HUES6 (cell line): ENCODE results near the gene CIAO3.
"Not testable (repeated sequence)": the region's sequence is repeated elsewhere in the genome, so short reads cannot be mapped to it uniquely, and the experiment has no call there.

Experiments
- H3K27ac ChIP-seq: 2 replicates; pipeline ENCODE4 v1.7.0; 2013; ENCODE audit warnings: low read depth, mild to moderate bottlenecking, low read length, inconsistent platforms
- H3K27me3 ChIP-seq: 2 replicates; pipeline ENCODE4 v1.6.1; 2013; ENCODE audit warnings: low read length; ENCODE audit not compliant: control insufficient read depth, insufficient read depth
- H3K36me3 ChIP-seq: 2 replicates; pipeline ENCODE4 v1.6.1; 2013; ENCODE audit warnings: low read length; ENCODE audit not compliant: control insufficient read depth, insufficient read depth
- H3K4me1 ChIP-seq: 2 replicates; pipeline ENCODE4 v1.6.1; 2013; ENCODE audit warnings: low read length; ENCODE audit not compliant: control insufficient read depth, insufficient read depth
- H3K4me3 ChIP-seq: 2 replicates; pipeline ENCODE4 v1.5.1; 2013; ENCODE audit warnings: low read depth, low read length
- H3K9ac ChIP-seq: one replicate; pipeline ENCODE4 v1.6.1; 2013; ENCODE audit warnings: mild to moderate bottlenecking, low read length
- H3K9me3 ChIP-seq: 2 replicates; pipeline ENCODE4 v1.6.1; 2013; ENCODE audit warnings: low read depth, low read length; ENCODE audit not compliant: control insufficient read depth, insufficient read depth

The CIAO3 gene

DNA sequence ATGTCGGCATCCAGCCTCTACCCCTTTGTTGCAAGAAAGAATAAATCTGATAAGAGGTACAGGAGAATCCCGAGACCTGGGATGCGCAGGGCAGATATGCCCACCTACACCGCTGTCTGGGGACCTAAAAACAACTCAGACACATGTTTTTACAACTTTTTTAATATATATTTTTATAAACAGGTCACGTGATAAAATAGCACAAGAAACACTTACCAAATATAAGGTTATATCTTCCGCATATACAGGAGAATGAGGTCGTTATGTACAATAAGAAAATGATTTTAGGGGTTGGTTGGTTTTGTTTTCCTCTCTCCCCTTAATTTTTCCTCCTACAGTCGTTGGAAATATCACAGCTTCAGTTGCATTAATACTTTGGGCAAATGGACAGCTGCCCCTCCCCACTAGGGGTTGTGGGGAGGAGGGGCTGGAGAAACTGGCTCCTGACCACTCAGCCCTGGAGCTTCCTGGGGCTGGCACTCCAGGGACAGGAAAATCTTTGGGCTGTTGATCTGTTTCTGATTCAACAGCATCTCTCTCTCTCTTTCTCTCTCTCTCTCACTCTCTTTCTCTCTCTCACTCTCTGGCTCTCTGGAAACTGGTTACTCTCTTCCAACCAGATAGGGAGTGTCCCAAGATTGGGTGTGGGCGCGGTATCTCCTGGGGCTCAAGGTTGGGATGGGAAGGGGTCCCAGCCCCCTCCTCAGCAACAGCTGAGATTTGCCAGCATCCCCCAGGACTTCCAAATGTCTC is 48.3 kb downstream of the CIAO3 start:
- peaks cover 14% of the 10 kb centered on the region for H3K4me1 ChIP-seq
- H3K4me3 ChIP-seq, result no peak overlapping the region
- peaks cover 67% of the 10 kb centered on the region for H3K27me3 ChIP-seq

GRCh38 chr16:691242-691641 is 49.6 kb downstream of the CIAO3 start:
- peaks cover 14% of the 10 kb centered on the region for H3K4me1 ChIP-seq
- H3K9me3 ChIP-seq, H3K27ac ChIP-seq, H3K9ac ChIP-seq, H3K4me3 ChIP-seq: not testable (repeated sequence)
- H3K27me3 ChIP-seq, result peaks cover 54% of the 10 kb centered on the region
- peaks cover 17% of the 10 kb centered on the region for H3K36me3 ChIP-seq

More for the DNA sequence above, 48.3 kb downstream of the CIAO3 start:
- no peak overlapping the region for H3K9ac ChIP-seq
- no peak overlapping the region for H3K27ac ChIP-seq
- no peaks in the 10 kb centered on the region for H3K9me3 ChIP-seq
- peaks cover 4% of the 10 kb centered on the region for H3K36me3 ChIP-seq

- Histone ChIP-seq H3K9me3 (no peaks in the 10 kb centered on the region), H3K4me1 (peaks cover 8% of the 10 kb centered on the region), H3K27ac (no peak overlapping the region), H3K9ac (peak overlapping the region; percentile 79), H3K36me3 (peaks cover 20% of the 10 kb centered on the region), H3K4me3 (peak overlapping the region; percentile 86), H3K27me3 (peaks cover 36% of the 10 kb centered on the region)
Measured at GRCh38 chr16:689175-689897, 51.5 kb downstream of the CIAO3 start.

- Histone ChIP-seq H3K4me1 (peaks cover 15% of the 10 kb centered on the region), H3K9ac (no peak overlapping the region), H3K27ac (no peak overlapping the region), H3K9me3 (no peaks in the 10 kb centered on the region), H3K4me3 (no peak overlapping the region), H3K36me3 (peaks cover 28% of the 10 kb centered on the region), H3K27me3 (peaks cover 18% of the 10 kb centered on the region)
Measured at GRCh38 chr16:687499-687898, 53.3 kb downstream of the CIAO3 start.

DNA sequence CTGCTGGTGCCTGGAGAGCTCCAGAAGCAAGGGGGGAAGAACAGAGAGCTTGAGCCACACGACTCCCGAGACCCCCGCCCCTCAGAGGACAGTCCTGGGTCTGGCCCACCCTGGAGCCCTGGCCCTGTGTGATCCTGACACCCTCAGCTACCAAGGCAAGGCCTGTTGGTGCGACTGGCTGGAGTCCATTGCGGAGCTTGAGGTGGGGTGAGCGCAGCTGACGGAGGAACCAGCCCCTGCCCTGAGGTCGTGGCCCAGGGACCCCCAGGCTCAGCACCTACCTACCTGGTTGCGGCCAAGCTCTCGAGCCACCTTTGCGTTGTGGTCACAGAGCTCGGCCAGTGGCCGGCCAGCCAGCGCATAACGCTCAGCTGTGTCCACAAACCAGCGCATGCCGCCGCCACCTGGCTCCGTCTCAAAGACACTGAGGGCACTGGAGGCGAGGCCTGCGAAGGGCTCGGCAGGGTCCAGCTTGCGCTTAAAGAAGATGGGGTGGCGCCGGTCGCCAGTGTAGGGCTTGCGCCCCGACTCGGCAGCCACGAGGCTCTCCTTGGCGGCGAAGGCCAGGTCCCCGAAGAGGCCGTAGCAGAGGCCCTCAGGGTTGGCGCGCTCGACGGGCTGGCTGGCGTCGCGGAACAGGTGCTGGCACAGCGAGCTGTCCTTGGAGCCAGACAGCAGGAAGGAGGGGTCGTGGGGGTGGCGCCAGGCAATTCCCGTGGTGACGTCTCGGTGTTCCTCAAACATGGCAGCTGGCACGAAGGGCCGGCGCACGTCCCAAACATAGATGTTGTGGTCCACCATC is 54.1 kb downstream of the CIAO3 start:
- peaks cover 36% of the 10 kb centered on the region for H3K36me3 ChIP-seq
- no peak overlapping the region for H3K4me3 ChIP-seq
- H3K4me1 ChIP-seq, result peaks cover 17% of the 10 kb centered on the region
- no peaks in the 10 kb centered on the region for H3K9me3 ChIP-seq
- peaks cover 10% of the 10 kb centered on the region for H3K27me3 ChIP-seq
- H3K27ac ChIP-seq, result no peak overlapping the region
- no peak overlapping the region for H3K9ac ChIP-seq

DNA sequence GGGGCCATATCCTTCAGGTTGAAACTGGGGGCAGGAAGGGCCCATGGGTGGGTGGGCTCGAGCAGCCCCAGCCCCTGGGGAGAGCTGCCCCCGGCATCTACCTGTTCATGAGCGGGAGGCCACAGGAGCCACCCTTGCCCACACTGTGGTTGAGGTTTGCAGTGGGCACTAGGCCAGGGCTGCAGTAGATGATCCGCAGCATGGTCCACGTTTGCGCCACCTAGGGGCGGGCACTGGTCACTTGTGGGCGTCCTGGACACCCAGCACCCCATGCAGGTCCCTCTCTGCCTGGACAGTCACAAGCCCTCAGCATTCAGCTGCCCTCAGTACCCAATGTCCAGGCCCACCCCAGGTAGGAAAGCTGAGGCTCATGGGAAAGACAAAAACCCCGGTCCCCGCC is 54.8 kb downstream of the CIAO3 start:
- Histone ChIP-seq H3K4me3 (no peak overlapping the region), H3K27ac (no peak overlapping the region), H3K27me3 (peaks cover 3% of the 10 kb centered on the region; the same call in 1 of the 2 replicates), H3K4me1 (peaks cover 23% of the 10 kb centered on the region), H3K9ac (no peak overlapping the region), H3K9me3 (no peaks in the 10 kb centered on the region), H3K36me3 (peaks cover 42% of the 10 kb centered on the region)

GRCh38 chr16:684961-685696 is 55.7 kb downstream of the CIAO3 start:
- Histone ChIP-seq H3K36me3 (peaks cover 42% of the 10 kb centered on the region), H3K9ac (no peak overlapping the region), H3K4me1 (peaks cover 23% of the 10 kb centered on the region), H3K27me3 (no peaks in the 10 kb centered on the region), H3K27ac (no peak overlapping the region), H3K4me3 (peak overlapping the region; percentile 11; the same call in 1 of the 2 replicates), H3K9me3 (no peaks in the 10 kb centered on the region)

DNA sequence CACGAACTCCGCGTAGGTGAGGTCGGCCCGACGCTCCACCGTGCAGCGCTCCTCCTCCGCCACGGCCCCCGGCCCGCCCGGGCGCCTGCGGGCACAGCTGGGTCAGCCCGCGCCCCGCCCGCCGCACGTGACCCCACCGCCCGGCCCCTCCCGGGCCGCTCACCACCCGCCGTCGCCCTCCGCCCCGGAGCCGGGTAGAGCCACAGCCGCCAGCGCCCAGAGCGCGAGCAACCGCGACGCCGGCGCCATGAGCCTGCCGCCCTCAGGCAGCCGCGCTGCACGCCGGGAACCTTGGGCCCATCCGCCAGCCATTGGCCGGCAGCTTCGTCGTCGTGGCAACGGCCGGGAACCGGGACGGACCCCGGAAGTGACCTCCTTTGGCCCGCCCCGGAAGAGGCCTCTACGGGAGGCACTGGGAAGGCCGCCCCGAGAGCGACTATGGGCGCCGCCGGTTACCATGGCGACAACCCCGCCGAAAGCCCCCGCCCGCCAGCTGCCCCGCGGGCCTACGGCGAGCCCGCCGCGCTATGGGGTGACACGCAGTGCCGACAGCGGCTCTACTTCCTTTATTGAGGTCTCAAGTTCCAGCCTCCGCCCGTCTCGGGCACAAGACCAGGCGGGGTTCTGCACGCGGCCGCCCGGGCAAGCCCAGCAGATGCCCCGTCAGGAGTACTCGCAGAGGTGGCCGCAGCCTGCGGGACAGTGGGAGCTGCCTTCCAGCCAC is 56.6 kb downstream of the CIAO3 start, which contains the start of gene JMJD8:
Gene JMJD8, minus strand, starts transcription at position 264 of the 724 bp plus-strand sequence. Its CDS starts 15 bp downstream, at position 249.
- H3K9ac ChIP-seq, result peak within 1 kb of the TSS; percentile 91
- peak within 1 kb of the TSS; percentile 70; the same call in 1 of the 2 replicates for H3K27ac ChIP-seq
- H3K27me3 ChIP-seq, result no peaks in the 10 kb centered on the region
- no peaks in the 10 kb centered on the region for H3K9me3 ChIP-seq
- peaks cover 21% of the 10 kb centered on the region for H3K4me1 ChIP-seq
- peaks cover 42% of the 10 kb centered on the region for H3K36me3 ChIP-seq
- H3K4me3 ChIP-seq, result peak within 1 kb of the TSS; percentile 98

DNA sequence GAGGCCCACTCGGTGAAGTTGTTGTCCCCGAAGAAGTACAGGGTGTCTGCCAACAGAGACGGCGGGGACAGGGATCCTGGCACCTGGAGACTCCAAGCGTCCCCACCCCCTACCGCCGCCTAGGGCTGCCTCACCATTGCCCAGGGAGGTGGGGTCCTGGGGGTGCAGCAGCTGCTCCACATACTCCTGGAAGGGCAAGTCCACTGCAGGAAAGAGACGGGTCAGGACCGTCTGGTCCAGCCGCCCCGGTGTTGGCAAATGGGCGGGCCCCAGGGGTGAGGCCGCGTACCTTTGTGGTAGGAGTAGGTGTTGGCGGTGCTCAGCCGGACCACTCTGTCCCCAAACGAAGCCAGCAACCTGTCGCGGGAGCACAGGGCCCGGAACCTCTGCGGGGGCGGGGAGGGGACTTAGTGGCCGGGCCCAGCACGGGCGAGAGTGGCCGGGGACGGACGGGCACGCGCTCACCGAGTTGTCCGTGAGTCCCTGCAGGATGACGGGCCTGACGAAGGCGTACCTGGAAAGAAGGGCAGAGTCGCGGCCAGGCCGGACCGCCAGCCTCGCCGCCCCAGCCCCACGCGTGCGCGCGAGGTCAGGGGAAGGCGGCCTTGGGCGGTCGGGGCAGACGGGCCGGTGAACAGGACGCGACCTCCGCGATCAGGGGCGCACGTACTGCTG is 57.3 kb downstream of the CIAO3 start:
- Histone ChIP-seq H3K27ac (peak overlapping the region; percentile 70; the same call in 1 of the 2 replicates), H3K9ac (peak overlapping the region; percentile 91), H3K27me3 (no peaks in the 10 kb centered on the region), H3K9me3 (no peaks in the 10 kb centered on the region), H3K4me1 (peaks cover 21% of the 10 kb centered on the region), H3K4me3 (peak overlapping the region; percentile 98), H3K36me3 (peaks cover 42% of the 10 kb centered on the region)
